ENCODE data around the gene GSK3A.

- TF ChIP-seq CTCF (conservative IDR thresholded peaks at IDR 0.05) (no peak), EZH2 (IDR thresholded peaks at IDR 0.05; ENCODE audit: low read depth) (no peak)
These were observed 42.2 kb downstream of the GSK3A start for GRCh38 chr19:42200116-42200715.
